H1 (cell line): ENCODE measurements around the gene CEP250. TPM values are rescaled to one million over a fixed set of nuclear protein-coding genes. Genes with fewer than 3 reads are reported as not detected.

Source experiments
- CTCF ChIA-PET: fragments of 300-600 bp; sonication (Branson Sonifier 250); formaldehyde crosslinking; loops from one replicate; lab custom pipeline; 2021; ENCODE audit not compliant: partially characterized antibody; lab: Charles Lee
- POLR2A ChIA-PET: fragments of 300-600 bp; sonication (Branson Sonifier 250); formaldehyde crosslinking; loops from one replicate; lab custom pipeline; 2021; ENCODE audit warnings: inconsistent platforms; ENCODE audit not compliant: partially characterized antibody; lab: Charles Lee
- DNase-seq, 2 experiments: peaks; one replicate each; pipeline versions ENCODE4 v3.0.0 to v3.0.0-alpha.2; 2010 to 2022; ENCODE audit warnings: low spot score in 2 of 2, low read depth in 1 of 2, mixed read lengths in 1 of 2
- FAIRE-seq: peaks from 2 replicates; lab custom pipeline; 2011; peaks lifted over from hg19 to GRCh38; lab: Jason Lieb, UNC
- H2AFZ ChIP-seq: 2 replicates; pipeline ENCODE4 v1.8.1; 2012; ENCODE audit warnings: low read length, inconsistent platforms
- H2AK5ac ChIP-seq: 2 replicates; pipeline ENCODE4 v1.6.1; 2013; ENCODE audit warnings: low read depth, low read length
- H2BK120ac ChIP-seq: replicated peaks from 2 replicates; pipeline ENCODE3; 2013; ENCODE audit warnings: low read depth, low read length, inconsistent platforms
- H2BK12ac ChIP-seq: 2 replicates; pipeline ENCODE4 v1.6.1; 2013; ENCODE audit warnings: low read depth, low read length
- H2BK15ac ChIP-seq: 2 replicates; pipeline ENCODE4 v1.6.1; 2013; ENCODE audit warnings: low read length
- H2BK20ac ChIP-seq: 2 replicates; pipeline ENCODE4 v1.6.1; 2013; ENCODE audit warnings: low read length
- H2BK5ac ChIP-seq: 2 replicates; pipeline ENCODE4 v1.6.1; 2013; ENCODE audit warnings: low read depth, low read length
- H3K14ac ChIP-seq: 2 replicates; pipeline ENCODE4 v1.6.1; 2013; ENCODE audit warnings: inconsistent platforms; ENCODE audit not compliant: insufficient read length
- H3K18ac ChIP-seq: 2 replicates; pipeline ENCODE4 v1.6.1; 2013; ENCODE audit warnings: low read length; ENCODE audit errors: extremely low read depth
- H3K23ac ChIP-seq: 2 replicates; pipeline ENCODE4 v1.6.1; 2013; ENCODE audit warnings: inconsistent platforms; ENCODE audit not compliant: insufficient read length
- H3K23me2 ChIP-seq: 2 replicates; pipeline ENCODE4 v1.6.1; 2013; ENCODE audit warnings: low read depth, low read length
- H3K27ac ChIP-seq: 2 replicates; pipeline ENCODE4 v1.6.1; 2011; ENCODE audit warnings: low read depth, low read length, inconsistent platforms
- H3K27me3 ChIP-seq, 4 experiments: replicated peaks in 1 of 4; 1 replicate in 1 of 4; 2 replicates in 3 of 4; pipeline versions ENCODE4 v1.6.1 to v1.8.1; 2011 to 2013; ENCODE audit warnings: low read length in 3 of 4, mild to moderate bottlenecking in 3 of 4, inconsistent platforms in 2 of 4, mixed read lengths in 2 of 4, moderate library complexity in 1 of 4; ENCODE audit not compliant: control insufficient read depth in 3 of 4, insufficient read depth in 3 of 4; ENCODE audit errors: extremely low read depth in 1 of 4
- H3K36me3 ChIP-seq, 4 experiments: 2 replicates each; pipeline versions ENCODE4 v1.6.1 to v1.8.1; 2011 to 2013; ENCODE audit warnings: mild to moderate bottlenecking in 4 of 4, low read length in 3 of 4, moderate library complexity in 2 of 4, control low read depth in 1 of 4, inconsistent platforms in 1 of 4; ENCODE audit not compliant: insufficient read depth in 4 of 4, control insufficient read depth in 2 of 4
- H3K4ac ChIP-seq: replicated peaks from 2 replicates; pipeline ENCODE3; 2013; ENCODE audit warnings: low read length, low read depth, mixed read lengths, inconsistent platforms; ENCODE audit not compliant: insufficient read length
- H3K4me1 ChIP-seq, 4 experiments: replicated peaks in 1 of 4; 1 replicate in 1 of 4; 2 replicates in 3 of 4; pipeline versions ENCODE4 v1.6.1 to v1.8.1; 2011 to 2013; ENCODE audit warnings: low read length in 3 of 4, inconsistent platforms in 2 of 4, mixed read lengths in 1 of 4; ENCODE audit not compliant: insufficient read depth in 4 of 4, control insufficient read depth in 3 of 4
- H3K4me2 ChIP-seq, 2 experiments: 2 replicates each; pipeline versions ENCODE4 v1.6.1 to v1.8.1; 2011 to 2013; ENCODE audit warnings: low read depth in 2 of 2, low read length in 2 of 2, control low read depth in 1 of 2, inconsistent platforms in 1 of 2, mild to moderate bottlenecking in 1 of 2; ENCODE audit not compliant: insufficient read depth in 1 of 2
- H3K4me3 ChIP-seq, 4 experiments: fragments of 200-600, 300-600 bp in 1 of 4; sonication (generic), shearing (Covaris generic), sonication (Bioruptor Twin) in 1 of 4; 2 replicates each; pipeline versions ENCODE4 v1.5.1 to v1.8.1; 2011 to 2016; ENCODE audit warnings: low read length in 4 of 4, low read depth in 3 of 4, control low read depth in 2 of 4, inconsistent platforms in 2 of 4, mild to moderate bottlenecking in 2 of 4, mixed read lengths in 1 of 4, moderate library complexity in 1 of 4; ENCODE audit not compliant: insufficient read depth in 2 of 4; ENCODE audit errors: extremely low read depth in 1 of 4
- H3K56ac ChIP-seq: replicated peaks from 2 replicates; pipeline ENCODE3; 2013; ENCODE audit warnings: low read depth, mild to moderate bottlenecking, mixed read lengths, low read length, inconsistent platforms; ENCODE audit not compliant: insufficient read length
- H3K79me1 ChIP-seq: 2 replicates; pipeline ENCODE4 v1.6.1; 2013; ENCODE audit warnings: low read depth, low read length, control low read depth
- H3K79me2 ChIP-seq, 2 experiments: 2 replicates each; pipeline versions ENCODE4 v1.6.1 to v1.8.1; 2012 to 2013; ENCODE audit warnings: low read length in 2 of 2, mild to moderate bottlenecking in 2 of 2, inconsistent platforms in 1 of 2; ENCODE audit not compliant: insufficient read depth in 2 of 2, control insufficient read depth in 1 of 2
- H3K9ac ChIP-seq, 4 experiments: replicated peaks in 1 of 4; 1 replicate in 1 of 4; 2 replicates in 3 of 4; pipeline versions ENCODE4 v1.6.1 to v1.8.1; 2011 to 2013; ENCODE audit warnings: low read depth in 3 of 4, low read length in 3 of 4, control low read depth in 2 of 4, mild to moderate bottlenecking in 2 of 4, moderate library complexity in 2 of 4, inconsistent platforms in 1 of 4; ENCODE audit errors: extremely low read depth in 1 of 4
- H3K9me3 ChIP-seq, 2 experiments: 2 replicates each; pipeline versions ENCODE4 v1.6.1 to v1.8.1; 2012 to 2013; ENCODE audit warnings: mild to moderate bottlenecking in 2 of 2, moderate library complexity in 2 of 2, control low read depth in 1 of 2, inconsistent platforms in 1 of 2, low read depth in 1 of 2, low read length in 1 of 2, mixed read lengths in 1 of 2; ENCODE audit not compliant: insufficient read depth in 2 of 2
- H4K20me1 ChIP-seq, 2 experiments: replicated peaks in 1 of 2; 2 replicates each; pipeline versions ENCODE3 to v1.8.1; 2011 to 2013; ENCODE audit warnings: inconsistent platforms in 2 of 2, low read length in 2 of 2, mild to moderate bottlenecking in 1 of 2; ENCODE audit not compliant: insufficient read depth in 2 of 2, control insufficient read depth in 1 of 2
- H4K5ac ChIP-seq: 2 replicates; pipeline ENCODE4 v1.6.1; 2013; ENCODE audit warnings: low read length, low read depth, mixed read lengths, inconsistent platforms; ENCODE audit not compliant: insufficient read length
- H4K8ac ChIP-seq: 2 replicates; pipeline ENCODE4 v1.8.0; 2013; ENCODE audit warnings: mild to moderate bottlenecking, moderate library complexity, low read length, inconsistent platforms; ENCODE audit not compliant: insufficient read depth; ENCODE audit errors: extremely low read depth
- H4K91ac ChIP-seq: replicated peaks from 2 replicates; pipeline ENCODE3; 2013; ENCODE audit warnings: low read length, mixed read lengths, inconsistent platforms; ENCODE audit not compliant: insufficient read length
- CHD2 ChIP-seq: IDR thresholded peaks from 2 replicates; pipeline ENCODE4 v1.6.1; 2012; ENCODE audit warnings: low read length, improper control_type of control experiment
- CTBP2 ChIP-seq: IDR thresholded peaks from 2 replicates; pipeline ENCODE4 v1.7.0; 2011; ENCODE audit warnings: borderline replicate concordance, mild to moderate bottlenecking, moderate library complexity, mixed read lengths, low read length; ENCODE audit not compliant: insufficient read depth, insufficient read length
- EZH2 ChIP-seq: fragments of 200-600 bp; sonication (generic); IDR thresholded peaks from 2 replicates; pipeline ENCODE4 v1.7.1; 2012; ENCODE audit warnings: low read depth, mild to moderate bottlenecking, moderate library complexity, low read length, inconsistent platforms; ENCODE audit not compliant: severe bottlenecking
- GABPA ChIP-seq: IDR thresholded peaks from 2 replicates; pipeline ENCODE4 v1.6.1; 2011; ENCODE audit warnings: mild to moderate bottlenecking, low read length, moderate library complexity, borderline replicate concordance; ENCODE audit not compliant: insufficient read depth
- GTF2F1 ChIP-seq: IDR thresholded peaks from 2 replicates; pipeline ENCODE4 v1.6.1; 2012; ENCODE audit warnings: low read depth, low read length, improper control_type of control experiment, borderline replicate concordance
- KDM4A ChIP-seq: IDR thresholded peaks from one replicate; pipeline ENCODE4 v1.7.1; 2012; ENCODE audit warnings: low read depth, mild to moderate bottlenecking, moderate library complexity, low read length, inconsistent platforms; ENCODE audit not compliant: severe bottlenecking
- PHF8 ChIP-seq: fragments of 200-600 bp; sonication (generic); conservative IDR thresholded peaks from 2 replicates; pipeline ENCODE4 v1.7.1; 2012; ENCODE audit warnings: low read depth, mild to moderate bottlenecking, inconsistent platforms, low read length, moderate library complexity
- RFX5 ChIP-seq: IDR thresholded peaks from 2 replicates; pipeline ENCODE4 v1.6.1; 2011; ENCODE audit warnings: low read depth, low read length, improper control_type of control experiment, borderline replicate concordance
- SAP30 ChIP-seq: fragments of 300-600 bp; sonication (generic); IDR thresholded peaks from 2 replicates; pipeline ENCODE4 v1.7.1; 2012; ENCODE audit warnings: low read length, moderate library complexity, mild to moderate bottlenecking, inconsistent platforms; ENCODE audit not compliant: insufficient read depth, insufficient replicate concordance
- SP1 ChIP-seq: IDR thresholded peaks from 2 replicates; pipeline ENCODE4 v1.6.1; 2011; ENCODE audit warnings: low read depth, low read length
- SP2 ChIP-seq: IDR thresholded peaks from 2 replicates; pipeline ENCODE4 v1.6.1; 2012; ENCODE audit warnings: mild to moderate bottlenecking, low read length, inconsistent platforms
- TAF1 ChIP-seq: IDR thresholded peaks from 2 replicates; pipeline ENCODE4 v1.6.1; 2011; ENCODE audit warnings: mild to moderate bottlenecking, low read depth, low read length
- WGBS, 2 experiments: shearing (Covaris generic) in 1 of 2; methylation state at CpG; one replicate each; pipeline versions ENCODE4 v1.1.6 to v1.1.7; 2013 to 2015; ENCODE audit warnings: low lambda C conversion rate in 2 of 2, mixed read lengths in 2 of 2, inconsistent platforms in 1 of 2, low coverage in 1 of 2, missing lambda C conversion rate in 1 of 2; ENCODE audit not compliant: insufficient replicate concordance in 2 of 2, insufficient coverage in 1 of 2, insufficient read length in 1 of 2; ENCODE audit errors: extremely low coverage in 1 of 2, missing lambda C conversion rate in 1 of 2; 5-methylcytosine and 5-hydroxymethylcytosine counted together
- polyA plus RNA-seq, 7 experiments: library from polyadenylated mRNA; depleted of rRNA in 3 of 7; stranded (reverse) in 5 of 7; unstranded in 2 of 7; fragments of >200 nt in 5 of 7; fragments of 200-250 nt in 2 of 7; gene quantifications; 1 replicate in 5 of 7; 2 replicates in 1 of 7; 4 replicates in 1 of 7; pipeline versions ENCODE4 v1.2.1 to v1.2.3, GENCODE V29; 2011 to 2013; ENCODE audit warnings: missing spikeins in 2 of 7, mixed read lengths in 2 of 7
- total RNA-seq: library from RNA; stranded (reverse); fragmentation: NEBNext Ultra II Directional; extraction: Animal tissue kit (Norgen Biotek cat#: 25700); gene quantifications from 2 replicates; pipeline ENCODE4 v1.2.1, GENCODE V29; 2021

The CEP250 gene
- total and polyA plus RNA-seq, 2 of the 8 experiments (the other 6 are each of a cell fraction or from before 2014, with no cell fraction given), result 2.6 to 33.7 TPM

DNA sequence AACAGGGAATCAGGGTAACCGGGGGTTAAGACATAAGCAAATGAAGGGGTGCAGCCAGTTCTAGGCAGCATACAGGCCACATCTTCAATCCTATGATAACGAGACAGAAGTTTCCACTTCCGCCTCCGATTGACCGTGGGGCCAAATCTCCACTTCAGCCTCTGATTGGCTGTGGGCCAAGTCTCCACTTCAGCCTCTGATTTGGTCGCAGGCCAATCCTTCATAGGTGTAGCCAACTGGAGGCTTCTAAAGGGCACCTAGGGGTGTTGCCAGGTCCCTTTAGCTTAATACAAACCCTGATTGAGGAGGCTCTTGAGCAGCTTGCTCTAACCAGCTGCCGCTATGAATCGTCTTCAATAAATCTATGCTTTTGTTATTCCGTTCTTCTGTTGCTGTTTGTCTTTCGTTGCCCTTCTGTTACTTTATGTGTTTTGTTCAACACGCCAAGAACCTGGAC lies 84.4 kb downstream of the CEP250 start:
- no peak overlapping the region for H2BK120ac ChIP-seq
- 26% methylated on average over 11 of the region's 11 CpGs; no CpG with 5 or more reads in 1 of the 2 experiments for WGBS, 2 experiments
- no peak overlapping the region for H4K91ac ChIP-seq
- H3K79me2 ChIP-seq, result peaks cover 0 to 10% of the 10 kb centered on the region in 2 experiments; a peak in 1 of 4 replicates
- no peak overlapping the region for H3K14ac ChIP-seq
- H4K8ac ChIP-seq, result no peak overlapping the region; the same call in 1 of the 2 replicates
- no peak overlapping the region for H3K4ac ChIP-seq
- no peak overlapping the region for H2AK5ac ChIP-seq
- no peaks in the 10 kb centered on the region for H4K20me1 ChIP-seq
- H3K4me1 ChIP-seq, result peaks cover 2 to 6% (median 4%) of the 10 kb centered on the region in 4 experiments; a peak in 5 of 7 replicates
- H2BK5ac ChIP-seq, result no peak overlapping the region
- H3K9ac ChIP-seq, result peak overlapping the region in 3 of 4 experiments; percentile 49 to 70 (median 56); a peak in 5 of 7 replicates
- H3K4me3 ChIP-seq, result peak overlapping the region; percentile 2 to 54 (median 21); a peak in 4 of 8 replicates
- H2BK20ac ChIP-seq, result no peak overlapping the region
- H3K9me3 ChIP-seq, result no peaks in the 10 kb centered on the region
- H3K23me2 ChIP-seq, result peaks cover 11% of the 10 kb centered on the region
- H4K5ac ChIP-seq, result peak overlapping the region; percentile 85
- H2BK12ac ChIP-seq, result no peak overlapping the region
- no peaks in the 10 kb centered on the region for H3K27me3 ChIP-seq
- POLR2A ChIA-PET, result interaction anchor here (0.6 to 3.3 kb wide), 8 partner anchors 9 to 124 kb away, joined by 3 to 21 read pairs (median 4); partner anchors contain the start of genes CEP250 and SPAG4
- peak; percentile 84 for FAIRE-seq
- H3K56ac ChIP-seq, result no peak overlapping the region
- peaks cover 6% of the 10 kb centered on the region; the same call in 1 of the 2 replicates for H3K79me1 ChIP-seq
- H3K23ac ChIP-seq, result no peak overlapping the region
- H3K4me2 ChIP-seq, result peak overlapping the region; percentile 73 to 91
- peak in 1 of 2 experiments; percentile 72 for DNase-seq
- no peak overlapping the region for H3K18ac ChIP-seq
- CTCF ChIA-PET, result interaction anchor here (0.6 to 1.3 kb wide), 2 partner anchors 27 to 445 kb away, joined by 3 read pairs; no protein-coding TSS in a partner anchor
- H2BK15ac ChIP-seq, result no peak overlapping the region
- peak overlapping the region; percentile 91 for H2AFZ ChIP-seq
- H3K27ac ChIP-seq, result no peak overlapping the region
- peaks cover 0 to 4% (median 1%) of the 10 kb centered on the region in 4 experiments; a peak in 1 of 8 replicates for H3K36me3 ChIP-seq
- TF ChIP-seq CTBP2, result no peak
- peak; percentile 41; the same call in 1 of the 2 replicates for TF ChIP-seq RFX5
- no peak for TF ChIP-seq KDM4A
- TF ChIP-seq EZH2, result no peak
- TF ChIP-seq GABPA, result peak; percentile 21; the same call in 1 of the 2 replicates
- TF ChIP-seq SAP30, result no peak
- peak; percentile 90 for TF ChIP-seq CHD2
- TF ChIP-seq TAF1, result peak; percentile 53; the same call in 1 of the 2 replicates
- TF ChIP-seq PHF8, result peak; percentile 9; the same call in 1 of the 2 replicates
- peak; percentile 17; the same call in 1 of the 2 replicates for TF ChIP-seq GTF2F1
- peak; percentile 99 for TF ChIP-seq SP1
- peak; percentile 81 for TF ChIP-seq SP2
